T-helper 1 cell (primary cell): ENCODE data around the gene PSMD14.
"Not testable (repeated sequence)": the region's sequence is repeated elsewhere in the genome, so short reads cannot be mapped to it uniquely, and the experiment has no call there.

Source experiments
- DNase-seq, 5 donors: peaks; one replicate each; pipeline ENCODE4 v3.0.0-alpha.2; 2012 to 2020
- total RNA-seq, 4 donors: gene quantifications; one replicate each; lab custom pipeline; 2026; lab: John Stamatoyannopoulos, UW

PSMD14 gene
- 21.1 to 31.5 (median 29.4) reads per million in 4 donors for total RNA-seq

DNA sequence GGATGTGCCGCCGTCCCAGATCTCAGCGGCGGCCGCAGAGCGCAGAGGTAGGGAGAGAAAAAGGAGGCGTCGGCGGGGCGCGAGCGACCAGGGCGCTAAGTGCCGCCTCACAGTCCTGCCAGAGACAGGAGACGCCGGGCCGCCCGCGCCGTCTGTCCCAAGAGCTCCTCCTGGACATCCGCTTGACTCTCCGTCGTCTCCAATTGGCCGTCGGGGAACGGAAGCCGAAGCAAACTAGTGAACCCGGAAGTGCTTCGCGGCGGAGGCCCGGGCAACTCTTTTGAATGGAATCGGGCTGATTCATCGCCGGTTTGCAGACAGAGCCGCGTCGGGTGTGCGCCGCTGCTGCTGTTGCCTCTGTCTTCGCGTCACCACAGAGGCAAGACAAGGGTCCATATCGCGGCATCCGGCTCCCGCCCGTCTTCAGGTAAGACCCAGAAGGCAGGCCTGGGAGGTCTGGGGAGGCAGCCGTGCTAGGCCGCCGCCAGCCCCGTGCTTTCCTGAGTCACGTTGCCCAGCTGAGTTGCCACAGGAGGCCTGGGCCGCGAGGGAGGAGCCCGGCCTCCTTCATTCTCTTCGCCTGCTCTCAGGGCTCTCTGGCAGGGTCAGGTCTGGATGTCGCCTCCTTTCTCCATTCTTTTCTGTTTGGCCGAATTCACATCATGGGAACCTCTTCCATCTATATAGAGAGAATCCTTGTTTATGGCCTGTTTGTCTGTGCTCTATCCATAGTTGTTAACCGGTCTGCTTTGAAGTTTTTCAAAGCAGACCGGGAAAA lies at the start of gene PSMD14:
TSS of gene PSMD14 (plus strand) at position 248 of the 778 bp plus-strand sequence. CDS start 10,401 bp downstream, outside the sequence.
- DNase-seq, result peak; percentile 80 to 94 (median 82)

DNA sequence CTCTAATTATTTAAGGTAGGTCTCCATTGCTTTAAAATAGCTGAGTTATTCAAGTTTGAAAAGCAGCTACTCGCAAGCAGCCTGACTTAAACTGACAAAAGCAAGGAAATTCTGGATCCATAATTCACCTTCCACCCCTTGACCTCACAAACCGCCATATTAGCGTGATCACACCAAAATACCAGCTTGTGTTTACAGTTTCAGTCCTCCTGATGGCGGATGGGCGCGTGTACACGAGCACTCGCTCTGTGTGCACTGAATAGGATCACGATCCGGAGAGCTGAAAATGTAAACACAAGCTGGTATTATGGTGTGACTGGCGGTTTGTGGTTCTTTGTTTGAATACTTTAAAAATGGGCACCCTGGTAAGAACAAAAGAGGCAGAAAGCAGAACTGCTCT lies 42.4 kb upstream of the PSMD14 start:
- DNase-seq, result no peak

DNA sequence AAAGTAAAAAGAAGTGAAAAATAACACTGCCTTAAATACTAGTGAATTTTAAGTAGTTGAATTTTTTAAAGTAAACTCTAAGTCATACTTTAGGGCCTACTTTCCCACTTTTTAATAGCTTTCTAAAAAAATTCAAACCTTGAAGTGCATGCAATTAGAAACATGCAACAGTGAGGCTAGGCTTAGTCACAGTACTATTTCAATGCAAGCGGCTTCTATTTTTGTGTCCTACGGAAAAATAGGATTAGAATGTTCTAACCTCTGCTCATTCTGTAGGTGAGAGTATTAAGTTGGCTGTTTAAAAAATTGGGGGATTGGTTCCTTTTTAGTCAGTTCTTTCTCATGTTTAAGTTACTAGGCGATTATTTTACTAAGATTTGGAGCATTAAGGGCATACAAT lies 39.1 kb upstream of the PSMD14 start:
- no peak for DNase-seq

DNA sequence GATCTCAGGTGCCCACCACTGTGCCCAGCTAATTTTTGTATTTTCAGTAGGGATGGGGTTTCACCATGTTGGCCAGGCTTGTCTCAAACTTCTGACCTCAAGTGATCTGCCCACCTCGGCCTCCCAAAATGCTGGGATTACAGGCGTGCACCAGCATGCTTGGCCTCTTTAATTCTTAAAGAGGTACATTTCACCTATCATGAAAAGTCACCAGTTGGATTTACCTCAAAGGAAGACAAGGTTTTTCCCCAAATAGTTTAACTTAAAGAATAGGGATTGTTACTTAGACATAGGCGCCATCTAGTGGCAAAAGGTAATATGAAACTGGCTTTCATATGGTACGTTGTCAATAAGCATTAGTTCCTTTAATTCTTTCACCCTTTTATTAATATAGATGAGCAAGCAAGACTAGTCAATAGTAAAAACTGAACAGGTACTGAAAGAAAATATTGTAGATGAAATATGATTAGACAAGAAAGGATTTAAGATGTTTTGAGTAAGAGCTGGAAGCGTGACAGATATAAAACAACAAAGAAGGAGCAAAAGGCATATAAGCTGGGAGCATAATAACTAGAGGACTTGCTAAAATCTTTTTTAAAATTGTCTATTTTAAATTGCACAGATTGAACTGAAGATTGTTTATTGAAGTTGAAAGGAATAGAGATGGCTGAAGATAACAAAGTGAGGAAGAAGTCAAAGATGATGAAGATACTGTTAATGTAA lies 35.0 kb upstream of the PSMD14 start:
- DNase-seq, result peak in 2 of 5 donors; percentile 36 to 65

DNA sequence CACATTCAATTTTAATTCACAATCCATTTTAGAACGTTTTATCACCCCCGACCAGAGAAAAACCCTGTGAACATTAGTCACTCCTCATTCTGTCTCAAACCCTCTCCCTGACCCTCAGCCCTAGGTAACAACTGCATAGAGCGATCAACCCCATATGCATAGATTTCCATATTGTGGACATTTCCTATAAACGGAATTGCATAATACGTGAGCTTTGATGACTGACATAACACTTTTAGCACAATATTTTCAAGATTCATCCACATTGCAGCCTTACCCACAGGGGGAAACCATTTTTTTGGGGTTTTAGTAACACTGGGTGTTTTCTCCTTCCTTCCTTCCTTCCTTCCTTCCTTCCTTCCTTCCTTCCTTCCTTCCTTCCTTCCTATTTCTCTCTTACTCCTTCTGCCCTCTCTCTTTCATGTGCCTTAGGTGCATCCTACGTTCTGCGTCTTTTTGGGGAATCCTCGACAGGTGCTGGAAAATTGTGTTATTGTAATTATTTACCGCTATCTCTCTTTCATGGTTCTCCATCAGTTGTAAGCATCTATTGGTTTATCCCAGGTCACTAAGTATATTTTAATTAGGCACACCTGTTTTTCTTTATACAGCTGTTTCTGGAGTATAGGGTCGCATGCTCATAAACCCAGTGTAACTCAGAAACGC lies 29.5 kb upstream of the PSMD14 start:
- peak in 1 of 5 donors; percentile 13 for DNase-seq

DNA sequence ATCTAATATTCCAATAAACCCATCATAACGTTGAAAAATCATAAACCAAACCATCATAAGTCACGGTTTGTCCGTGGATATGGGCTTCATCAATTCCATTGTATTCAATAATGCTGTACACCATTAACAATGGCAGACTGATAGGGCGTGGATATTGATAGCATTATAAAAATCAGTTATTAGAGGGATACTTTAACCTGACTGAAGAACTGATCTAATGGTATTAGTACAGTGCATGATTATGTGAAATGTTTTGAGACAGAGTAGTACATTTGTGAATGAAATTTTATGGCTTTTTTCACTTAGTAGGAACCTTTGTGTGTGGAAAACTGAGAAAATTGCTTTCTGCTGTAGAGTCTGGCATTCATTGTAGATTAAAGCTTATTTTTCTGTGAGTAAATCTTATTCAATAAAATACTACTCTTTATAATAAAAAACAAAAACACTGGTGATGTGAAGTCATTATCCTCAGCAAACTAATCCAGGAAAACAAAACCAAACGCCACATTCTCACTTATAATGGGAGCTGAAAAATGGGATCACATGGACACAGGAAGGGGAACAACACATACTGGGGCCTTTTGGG lies 28.9 kb upstream of the PSMD14 start:
- not testable (repeated sequence) for DNase-seq

DNA sequence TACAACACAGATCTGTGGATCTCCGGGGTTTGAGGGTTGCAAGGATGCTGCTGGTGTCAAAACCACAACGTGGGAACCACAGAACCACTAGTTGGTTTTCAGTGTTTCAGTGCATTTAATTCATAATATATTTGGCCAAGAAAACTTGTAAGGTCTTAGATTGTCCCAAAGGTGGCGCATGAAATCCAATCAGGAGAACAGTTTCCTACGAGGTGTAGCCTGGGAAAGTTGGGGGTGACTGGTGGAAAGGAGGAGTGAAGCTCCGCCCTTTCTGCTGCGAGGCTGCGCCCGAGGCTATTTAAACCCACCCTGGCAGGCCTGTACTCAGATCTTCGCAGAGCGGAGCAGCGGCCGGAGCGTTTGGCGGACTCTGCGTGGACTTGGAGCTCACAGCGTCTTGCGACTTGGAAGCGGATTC lies 27.3 kb upstream of the PSMD14 start:
- DNase-seq, result peak in 3 of 5 donors; percentile 14 to 23 (median 17)

DNA sequence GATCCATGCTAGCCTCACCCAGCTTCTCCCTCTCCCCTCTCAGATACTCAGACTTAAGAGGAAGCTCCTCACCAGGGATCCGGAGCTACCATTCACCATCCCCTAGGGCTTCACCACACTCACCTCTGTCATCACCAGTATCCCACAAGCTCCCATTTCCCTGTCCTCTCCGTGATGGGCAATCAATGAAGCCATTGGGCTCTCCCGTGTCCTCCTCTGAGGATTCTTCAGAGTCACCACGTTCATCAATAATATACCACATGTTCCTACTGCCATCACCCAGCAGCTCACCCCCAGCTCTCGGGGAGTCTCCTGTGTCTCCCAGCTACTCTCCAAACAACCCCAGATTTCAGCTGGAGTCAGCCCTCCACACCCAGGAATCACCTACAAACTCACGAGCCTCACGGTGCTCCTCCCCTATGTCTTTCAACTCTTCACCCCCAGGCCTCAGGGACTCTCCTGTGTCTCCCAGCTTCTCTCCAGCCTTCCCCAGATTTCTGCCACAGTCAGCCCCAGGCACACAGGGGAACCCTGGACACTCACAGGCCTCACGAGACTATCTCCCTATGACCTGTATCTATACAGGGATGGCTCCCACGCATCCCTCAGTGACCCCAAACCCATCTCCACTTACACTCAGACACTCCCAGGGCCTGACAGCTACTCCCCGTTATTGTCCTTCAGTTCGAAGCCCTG lies 26.5 kb upstream of the PSMD14 start:
- not testable (repeated sequence) for DNase-seq

DNA sequence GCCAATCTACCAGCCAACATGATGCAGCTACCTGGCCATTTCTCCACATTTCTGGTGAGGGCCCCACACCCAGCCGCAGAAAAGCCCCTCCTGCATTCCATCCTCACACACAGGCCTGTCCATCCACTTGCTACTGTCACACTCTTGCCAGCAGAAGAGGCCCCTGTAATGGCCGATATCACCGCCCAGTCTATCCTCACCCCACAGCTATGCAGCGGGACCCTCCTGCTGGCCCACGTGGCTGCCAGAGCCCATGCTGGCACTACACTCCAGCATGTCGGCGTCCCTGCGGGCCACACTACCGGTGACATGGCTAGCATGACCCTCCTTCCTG lies 25.9 kb upstream of the PSMD14 start:
- DNase-seq, result not testable (repeated sequence)

DNA sequence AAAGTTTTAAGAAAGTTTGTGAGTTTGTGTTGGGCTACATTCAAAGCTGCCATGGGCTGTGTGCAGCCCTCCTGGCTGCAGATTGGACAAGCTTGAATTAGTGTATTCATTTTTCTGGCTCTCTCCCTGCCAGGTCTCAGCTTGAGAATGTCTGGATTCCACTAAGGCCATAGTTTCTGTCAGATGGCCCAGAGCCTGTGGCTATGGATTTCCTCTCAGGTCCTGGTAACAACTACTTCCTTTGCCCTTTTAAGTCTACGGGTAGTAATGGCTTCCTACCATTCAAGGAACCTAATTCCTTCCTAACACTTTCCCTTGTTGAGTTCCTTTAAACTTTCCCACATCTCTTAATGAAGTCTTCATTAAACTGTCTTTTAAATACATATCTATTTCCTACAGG lies 24.3 kb upstream of the PSMD14 start:
- no peak for DNase-seq

DNA sequence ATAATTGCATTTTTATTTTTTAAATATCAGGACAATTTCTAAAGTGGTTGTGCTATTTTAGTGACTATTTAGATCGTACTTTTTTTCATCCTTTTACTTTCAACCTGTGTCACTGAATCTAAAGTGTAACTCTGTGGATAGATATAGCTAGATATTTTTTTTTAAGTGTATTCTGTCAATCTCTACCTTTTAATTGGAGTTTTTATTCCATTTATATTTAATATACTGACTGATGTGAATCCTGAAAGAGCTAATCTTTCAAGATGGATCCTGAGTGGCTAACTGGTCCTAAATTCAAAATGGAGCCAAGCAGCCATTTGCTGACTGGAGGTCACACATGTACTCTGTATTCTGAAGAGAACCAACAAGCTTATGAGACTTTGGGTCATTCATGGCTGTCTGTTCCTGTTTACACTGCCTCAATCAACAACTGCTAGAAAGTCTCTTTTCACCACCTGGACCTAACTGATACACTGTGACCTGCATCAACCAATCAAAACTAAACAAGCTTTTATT lies 4.6 kb upstream of the PSMD14 start:
- DNase-seq, result no peak

DNA sequence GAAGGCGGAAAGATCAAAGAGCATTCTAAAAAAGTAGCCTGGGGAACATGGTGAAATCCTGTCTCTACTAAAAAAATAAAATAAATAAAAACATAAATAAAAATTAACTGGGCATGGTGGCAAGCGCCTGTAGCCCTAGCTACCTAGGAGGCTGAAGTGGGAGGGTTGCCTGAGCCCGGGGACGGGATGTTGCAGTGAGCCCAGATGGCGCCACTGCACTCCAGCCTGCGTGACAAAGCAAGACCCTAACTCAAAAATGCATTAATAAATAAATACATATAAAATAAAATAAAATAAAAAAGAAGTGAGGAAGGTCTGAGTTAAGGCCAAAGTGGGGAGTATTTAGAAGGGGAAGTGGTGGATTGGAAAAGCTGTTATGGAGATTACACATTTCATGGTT lies 1.3 kb upstream of the PSMD14 start:
- no peak for DNase-seq

DNA sequence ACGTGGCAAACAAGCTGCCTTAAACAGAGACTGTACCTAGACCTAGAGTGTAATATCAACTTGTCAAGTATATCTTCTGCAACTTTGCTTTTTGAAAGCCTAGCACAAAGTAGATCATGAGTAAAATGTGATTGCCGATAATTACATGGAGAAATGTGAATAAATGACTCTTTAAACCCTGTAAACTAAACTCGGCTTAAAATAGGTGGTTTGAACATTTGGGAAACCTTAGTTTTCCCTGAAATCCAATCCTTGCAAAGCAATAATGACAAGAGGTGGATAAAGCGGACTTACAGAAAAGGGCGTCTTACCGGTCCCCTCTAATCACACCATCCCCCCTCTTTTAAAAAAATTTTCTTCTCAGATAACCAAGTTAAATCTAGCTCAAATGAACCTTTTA lies 549 bp upstream of the PSMD14 start:
- DNase-seq, result no peak

DNA sequence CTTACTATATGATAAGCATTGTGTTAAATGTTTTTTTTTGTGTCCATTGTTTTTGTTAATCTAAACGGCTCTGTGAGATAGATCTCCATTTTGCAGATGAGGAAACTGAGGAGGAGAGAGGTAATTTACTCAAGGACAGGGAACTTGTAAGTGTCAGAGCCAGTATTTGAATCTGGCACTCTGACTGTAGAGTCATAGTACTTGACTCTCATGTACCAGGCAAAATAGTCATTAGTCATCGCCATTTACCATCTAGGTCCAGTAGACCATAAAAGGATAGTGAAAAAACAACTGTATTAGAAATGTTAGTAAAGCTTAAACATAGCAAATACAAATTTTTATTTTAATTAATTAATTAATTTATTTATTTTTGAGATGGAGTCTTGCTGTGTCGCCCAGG lies 4.8 kb downstream of the PSMD14 start:
- DNase-seq, result no peak

DNA sequence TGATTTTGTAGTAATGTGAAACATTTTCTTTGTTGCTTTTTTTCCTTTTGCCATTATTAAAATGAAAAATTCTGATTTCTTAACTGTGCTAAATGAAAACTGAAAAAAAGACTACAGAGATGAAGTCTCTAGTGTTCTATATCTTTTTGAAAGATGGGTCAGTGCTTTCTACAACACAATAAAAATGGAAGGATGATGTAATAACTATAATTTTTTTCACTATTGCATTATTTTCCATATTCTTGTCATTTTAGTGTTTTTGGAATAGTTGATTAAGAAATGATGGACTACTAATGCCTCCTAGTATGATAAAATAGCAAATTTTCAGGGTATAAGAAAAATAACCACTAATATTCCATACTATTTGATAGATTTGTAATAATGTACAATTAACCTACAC lies 7.2 kb downstream of the PSMD14 start:
- DNase-seq, result no peak

DNA sequence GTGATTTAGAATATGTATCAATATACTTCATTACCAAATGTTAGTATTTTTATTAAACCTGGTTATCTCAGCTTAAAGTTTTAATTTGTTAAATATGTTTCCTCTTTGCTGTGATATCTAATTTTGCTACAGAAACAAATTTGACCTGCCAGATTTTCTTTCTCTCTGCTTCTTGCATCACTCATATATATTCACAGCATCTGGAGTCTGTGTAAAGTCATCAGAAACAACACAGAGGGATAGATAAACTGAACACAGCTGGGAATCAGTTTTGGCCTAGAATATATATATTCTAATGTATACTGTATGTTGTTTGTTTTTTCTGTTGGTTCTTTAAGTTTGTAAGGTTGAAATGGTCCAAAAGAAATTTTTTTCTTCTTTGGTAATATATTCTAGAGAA lies 8.5 kb downstream of the PSMD14 start:
- DNase-seq, result no peak

DNA sequence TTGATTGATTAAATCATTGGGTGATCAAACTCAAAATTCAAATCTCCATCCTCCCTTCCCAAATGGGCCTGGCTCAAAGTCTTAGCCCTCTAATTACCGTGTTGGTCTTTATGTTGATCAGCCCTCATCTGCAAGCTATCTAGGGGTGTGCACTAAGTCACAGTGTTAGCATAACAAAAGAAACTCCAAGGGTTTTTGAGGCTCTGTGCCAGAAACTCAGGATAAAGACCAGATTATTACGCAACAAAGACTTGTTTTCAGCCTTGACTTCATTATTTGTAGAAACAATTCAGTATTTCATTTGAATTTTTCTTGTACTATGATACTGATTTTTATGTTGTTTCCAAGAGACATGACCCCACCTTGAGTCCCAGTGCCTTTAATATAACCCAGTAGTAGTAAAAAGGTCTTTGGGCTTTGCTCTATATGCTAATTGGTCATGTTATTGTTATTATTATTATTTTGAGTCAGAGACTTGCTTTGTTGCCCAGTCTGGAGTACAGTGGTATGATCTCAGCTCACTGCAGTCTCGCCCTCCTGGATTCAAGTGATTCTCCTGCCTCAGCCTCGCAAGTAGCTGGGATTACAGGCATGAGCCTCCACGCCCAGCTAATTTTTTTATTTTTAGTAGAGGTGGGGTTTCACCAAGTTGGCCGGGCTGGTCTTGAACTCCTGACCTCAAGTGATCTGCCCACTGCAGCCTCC lies 13.9 kb downstream of the PSMD14 start:
- no peak for DNase-seq

DNA sequence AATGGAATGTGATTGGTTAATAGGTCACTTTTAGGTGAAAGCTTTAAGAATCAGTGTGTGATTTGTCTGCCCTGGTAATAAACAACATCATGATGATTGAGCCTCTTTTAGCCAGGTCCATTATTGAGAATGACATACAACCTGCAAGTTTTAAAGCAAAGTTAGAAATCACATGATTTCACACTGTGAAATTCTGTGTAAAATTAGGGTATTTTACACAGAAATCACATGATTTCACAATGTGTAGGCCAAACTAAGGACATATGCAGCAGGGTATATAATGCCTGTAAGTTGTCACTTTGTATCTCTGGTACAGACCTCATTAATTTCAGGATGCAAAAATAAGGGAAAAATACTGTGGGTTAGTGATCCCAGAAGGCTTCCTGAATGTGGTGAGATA lies 16.7 kb downstream of the PSMD14 start:
- no peak for DNase-seq

DNA sequence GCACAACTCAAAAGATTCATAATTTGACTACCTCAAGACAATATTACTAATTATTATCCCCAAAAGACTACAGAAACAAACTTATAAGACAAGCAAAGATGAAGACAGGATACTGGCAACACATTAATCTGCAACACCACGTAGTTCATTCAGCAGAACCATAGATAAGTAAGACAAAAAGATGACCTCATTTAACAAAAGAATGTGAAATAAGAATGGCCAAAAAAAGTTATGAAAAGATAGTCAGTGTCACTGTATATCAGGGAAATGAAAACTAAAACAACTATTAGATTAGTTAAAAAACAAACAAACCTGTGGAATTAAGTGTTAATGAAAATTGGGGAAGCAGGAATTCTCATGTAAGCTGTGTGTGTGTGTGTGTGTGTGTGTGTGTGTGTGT lies 19.4 kb downstream of the PSMD14 start:
- no peak for DNase-seq

DNA sequence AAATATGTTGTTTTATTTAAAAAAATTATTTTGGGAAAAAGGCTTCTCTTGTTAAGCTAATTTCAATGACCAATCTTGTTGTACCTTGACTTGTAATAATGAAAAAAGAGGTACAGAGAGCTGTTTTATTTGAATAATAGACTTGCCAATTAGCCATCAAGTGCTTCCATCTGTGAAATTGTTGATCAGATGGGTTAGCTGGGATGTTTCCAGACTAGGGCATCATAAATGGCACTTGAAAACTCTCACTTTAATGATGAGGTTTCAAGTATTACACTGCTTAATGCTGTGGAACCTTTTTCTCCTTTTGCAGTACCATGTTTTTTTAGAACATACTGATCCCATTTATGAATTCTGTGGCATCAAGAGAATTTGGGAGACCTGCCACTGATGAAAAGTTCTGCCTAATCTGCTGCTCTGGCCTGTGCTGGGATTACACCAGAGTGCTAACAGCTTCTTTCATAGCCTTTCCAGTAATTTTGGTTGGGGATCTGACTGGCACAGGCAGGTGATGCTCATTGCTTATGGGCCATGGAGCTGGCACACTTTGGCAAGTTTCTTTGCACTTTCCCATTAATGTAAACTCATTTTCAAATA lies 24.2 kb downstream of the PSMD14 start:
- no peak for DNase-seq

DNA sequence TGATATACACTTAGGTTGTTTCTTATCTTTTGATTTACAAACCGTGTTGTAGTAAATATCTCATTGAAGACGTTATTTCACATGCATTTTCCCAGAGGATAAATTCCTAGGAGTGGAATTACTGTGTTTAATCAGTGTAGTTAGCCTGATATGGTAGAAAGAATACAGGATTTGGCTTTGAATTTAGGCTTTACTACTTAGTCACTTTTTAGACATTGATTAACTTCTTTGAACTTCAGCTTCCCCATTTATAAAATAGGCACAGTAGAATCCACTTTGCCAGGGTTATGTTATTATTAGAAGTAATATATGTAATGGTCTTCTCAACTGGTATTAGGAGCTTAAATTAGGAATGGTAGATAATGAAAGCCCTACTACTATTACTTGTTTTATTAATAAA lies 27.4 kb downstream of the PSMD14 start:
- DNase-seq, result no peak
